Measurements from ENCODE around the gene PAGE2B. TPM values are rescaled to one million over a fixed set of nuclear protein-coding genes. Genes with fewer than 3 reads are reported as not detected.

PAGE2B gene
- total and polyA plus RNA-seq, 9 of the 15 experiments (the other 6 are each of a cell fraction or from before 2014, with no cell fraction given), result 1.8 to 36.0 (median 16.5) TPM

- Histone ChIP-seq H3K9me1 (ENCODE audit: control insufficient read depth, insufficient read depth, low read length) (no peaks in the 10 kb centered on the region), H3K27me3 (ENCODE audit: control insufficient read depth in 2 of 2, insufficient read depth in 2 of 2, low read length in 2 of 2) (no peaks in the 10 kb centered on the region; a peak in 1 of 5 replicates), H3K9me3 (replicated peaks; ENCODE audit: control insufficient read depth, insufficient read depth, low read depth, low read length) (no peaks in the 10 kb centered on the region), H3K4me2 (ENCODE audit: insufficient read depth, low read length) (no peak overlapping the region), H2AFZ (ENCODE audit: low read depth, low read length) (no peak overlapping the region), H3K27ac (ENCODE audit: extremely low read depth, low read depth, low read length) (no peak overlapping the region), H4K20me1 (replicated peaks; ENCODE audit: control insufficient read depth, insufficient read depth, low read length) (no peaks in the 10 kb centered on the region), H3K9ac (ENCODE audit: insufficient read depth in 1 of 2, low read depth in 2 of 2, low read length in 2 of 2) (no peak overlapping the region), H3K36me3 (ENCODE audit: control insufficient read depth, insufficient read depth, low read length) (no peaks in the 10 kb centered on the region), H3K79me2 (ENCODE audit: control insufficient read depth, insufficient read depth, low read length) (no peaks in the 10 kb centered on the region), H3K4me1 (replicated peaks in 1 of 2; ENCODE audit: control insufficient read depth in 2 of 2, insufficient read depth in 2 of 2, low read length in 2 of 2) (peaks cover 0 to 62% of the 10 kb centered on the region in 2 experiments; a peak in 3 of 5 replicates), H3K4me3 (no peak overlapping the region)
- WGBS (ENCODE audit: insufficient coverage, low coverage, missing lambda C conversion rate), result 57% methylated on average over 3 of the region's 3 CpGs
- in situ Hi-C loops (cut with MboI) (no loop called here), intact Hi-C loops (cut with micrococcal nuclease) (no loop called here)
- CTCF ChIA-PET (ENCODE audit: low intra/inter-chr PET ratio), result no interaction called here
- ATAC-seq (no peak), DNase-seq (ENCODE audit: extremely low read depth in 1 of 4, low spot score in 3 of 4) (no peak), FAIRE-seq (no peak)
- BruUV-seq (replicated peaks), result no TSS peak
- TF ChIP-seq ILK (tag; IDR thresholded peaks at IDR 0.05; ENCODE audit: borderline replicate concordance, low read depth) (no peak), SIRT6 (IDR thresholded peaks at IDR 0.05; ENCODE audit: low read depth, low read length) (no peak), MAX (CRISPR knock-in tag; IDR thresholded peaks at IDR 0.05) (no peak), MAFK (IDR thresholded peaks at IDR 0.05; ENCODE audit: low read length) (no peak)
- POLR2A ChIA-PET, result no interaction called here
These were observed 43.7 kb downstream of the PAGE2B start for GRCh38 chrX:55118574-55118973.

GRCh38 chrX:55119271-55119670 lies 44.4 kb downstream of the PAGE2B start:
- DNase-seq (ENCODE audit: extremely low read depth in 1 of 4, low spot score in 3 of 4), result no peak
- no peak overlapping the region for H2AFZ ChIP-seq (ENCODE audit: low read depth, low read length)
- POLR2A ChIA-PET, result interaction anchor here (1.3 kb wide), 1 partner anchor 10 kb away, joined by 3 read pairs; no protein-coding TSS in a partner anchor
- no peak overlapping the region for H3K27ac ChIP-seq (ENCODE audit: extremely low read depth, low read depth, low read length)
- no peaks in the 10 kb centered on the region for H3K36me3 ChIP-seq (ENCODE audit: control insufficient read depth, insufficient read depth, low read length)
- ATAC-seq, result no peak
- H3K27me3 ChIP-seq (ENCODE audit: control insufficient read depth in 2 of 2, insufficient read depth in 2 of 2, low read length in 2 of 2), result no peaks in the 10 kb centered on the region; a peak in 1 of 5 replicates
- no peak overlapping the region for H3K9ac ChIP-seq (ENCODE audit: insufficient read depth in 1 of 2, low read depth in 2 of 2, low read length in 2 of 2)
- intact Hi-C loops (cut with micrococcal nuclease), result no loop called here
- in situ Hi-C loops (cut with MboI), result no loop called here
- no peak overlapping the region for H3K4me2 ChIP-seq (ENCODE audit: insufficient read depth, low read length)
- CTCF ChIA-PET (ENCODE audit: low intra/inter-chr PET ratio), result no interaction called here
- no peak overlapping the region for H3K4me3 ChIP-seq
- BruUV-seq (replicated peaks), result no TSS peak
- H3K9me3 ChIP-seq (replicated peaks; ENCODE audit: control insufficient read depth, insufficient read depth, low read depth, low read length), result no peaks in the 10 kb centered on the region
- peaks cover 0 to 62% of the 10 kb centered on the region in 2 experiments; a peak in 3 of 5 replicates for H3K4me1 ChIP-seq (replicated peaks in 1 of 2; ENCODE audit: control insufficient read depth in 2 of 2, insufficient read depth in 2 of 2, low read length in 2 of 2)
- no peaks in the 10 kb centered on the region for H3K79me2 ChIP-seq (ENCODE audit: control insufficient read depth, insufficient read depth, low read length)
- no peak for FAIRE-seq
- H3K9me1 ChIP-seq (ENCODE audit: control insufficient read depth, insufficient read depth, low read length), result no peaks in the 10 kb centered on the region
- H4K20me1 ChIP-seq (replicated peaks; ENCODE audit: control insufficient read depth, insufficient read depth, low read length), result no peaks in the 10 kb centered on the region
- TF ChIP-seq ZBTB7A (IDR thresholded peaks at IDR 0.05; ENCODE audit: borderline replicate concordance, control insufficient read depth, low read depth, low read length), result no peak
- TF ChIP-seq KLF1 (tag; IDR thresholded peaks at IDR 0.05), result no peak
- no peak for TF ChIP-seq SRSF7 (optimal IDR thresholded peaks at IDR 0.05; ENCODE audit: low read depth, low read length)
- no peak for TF ChIP-seq REST (IDR thresholded peaks at IDR 0.05; ENCODE audit: borderline replicate concordance)
- TF ChIP-seq REST (CRISPR knock-in tag; IDR thresholded peaks at IDR 0.05; ENCODE audit: low read depth), result no peak
